Heart right ventricle (tissue), 16 donors: ENCODE measurements around the gene APMAP. TPM values are rescaled to one million over a fixed set of nuclear protein-coding genes. Genes with fewer than 3 reads are reported as not detected.
A peak's percentile ranks its signal among the peaks of the same experiment; 100 is the strongest.

Source experiments
- ATAC-seq, 8 donors: fragments of 200-7000 bp; cut with Tn5 transposase; one replicate each; pipeline ENCODE4 v1.9.1; 2020; ENCODE audit warnings: mild to moderate bottlenecking in 8 of 8, moderate library complexity in 8 of 8, moderate number of reproducible peaks in 1 of 8
- DNase-seq, 2 donors: peaks; one replicate each; pipeline ENCODE4 v3.0.0-alpha.2; 2020
- H3K27ac ChIP-seq, 10 donors: fragments of 200-600 bp; sonication (generic) in 2 of 10; one replicate each; pipeline versions ENCODE4 v1.5.0 to v1.8.0; 2020 to 2022; ENCODE audit warnings: mild to moderate bottlenecking in 3 of 10
- H3K27me3 ChIP-seq, 7 donors: fragments of 200-600 bp; one replicate each; pipeline ENCODE4 v1.8.0; 2021 to 2022; ENCODE audit warnings: mild to moderate bottlenecking in 2 of 7
- H3K36me3 ChIP-seq, 9 donors: fragments of 200-600 bp; sonication (generic) in 1 of 9; one replicate each; pipeline versions ENCODE4 v1.5.0 to v1.8.0; 2020 to 2022; ENCODE audit warnings: mild to moderate bottlenecking in 2 of 9
- H3K4me1 ChIP-seq, 9 donors: fragments of 200-600 bp; sonication (generic) in 1 of 9; one replicate each; pipeline versions ENCODE4 v1.5.0 to v1.8.0; 2020 to 2022; ENCODE audit warnings: mild to moderate bottlenecking in 4 of 9
- H3K4me3 ChIP-seq, 10 donors: fragments of 200-600 bp; sonication (generic) in 2 of 10; one replicate each; pipeline versions ENCODE4 v1.5.0 to v1.8.0; 2020 to 2022; ENCODE audit warnings: mild to moderate bottlenecking in 7 of 10, moderate library complexity in 2 of 10
- H3K9me3 ChIP-seq, 11 donors: fragments of 200-600 bp in 10 of 11; sonication (generic) in 2 of 11; one replicate each; pipeline versions ENCODE4 v1.5.0 to v1.8.0; 2013 to 2022; ENCODE audit warnings: mild to moderate bottlenecking in 2 of 11, control low read depth in 1 of 11, moderate library complexity in 1 of 11
- CTCF ChIP-seq, 9 donors: fragments of 200-600 bp; sonication (generic) in 2 of 9; IDR thresholded peaks; one replicate each; pipeline versions ENCODE4 v1.5.0 to v1.8.0; 2021 to 2022; ENCODE audit warnings: antibody characterized with exemption in 9 of 9, mild to moderate bottlenecking in 5 of 9, moderate library complexity in 1 of 9
- WGBS, 2 donors: extraction: QIAGEN DNeasy Blood & Tissue Kit; methylation state at CpG; one replicate each; pipeline ENCODE4 v1.1.7; 2013; ENCODE audit warnings: inconsistent platforms in 1 of 2; 5-methylcytosine and 5-hydroxymethylcytosine counted together
- intact Hi-C, 10 donors: fragments of 100-400 bp; cut with DNase I; formaldehyde crosslinking; loops; one replicate each; pipeline versions ENCODE4 v1.11.1 to v1.14.2; 2022
- polyA plus RNA-seq, 2 donors: library from polyadenylated mRNA; stranded (reverse); fragments of 200-250 nt; gene quantifications; one replicate each; pipeline ENCODE4 v1.2.3, GENCODE V29; 2013
- total RNA-seq, 10 donors: library from RNA; stranded (reverse); fragmentation: NEBNext Ultra II Directional in 3 of 10; extraction: Animal tissue kit (Norgen Biotek cat#: 25700) in 3 of 10; gene quantifications; one replicate each; pipeline versions ENCODE4 v1.2.1 to v1.2.4, GENCODE V29; 2021 to 2023
- donor health status: Arrhythmogenic right ventricular cardiomyopathy.
- donor health status: ischemic (EF 13 %, LVEDD 7.1; RV severe dilation, severe dysfunction).
- donor health status: healthy with polysubstance abuse.
- donor health status: DM: no; HTN: yes; CAD: no.
- donor health status: DM: no; HTN: no; CAD: no.
- donor health status: ischemic (EF 25% LVEDD 6.9; RV normal size, moderate dysfunction).
- donor health status: ischemic (EF 25% LVEDD 5.7; RV mildly dilated, moderate dysfunction).
- donor health status: healthy.
- donor health status: DM: yes; HTN: yes; CAD: no.
- donor health status: Ischemic cardiomyopathy.
- donor health status: ischemic (EF 35%, LVEDD 5.7; RV mildly dilated, moderate dysfunction).
- donor health status: nonischemic (EF 11% LVEDD 7.7; RV severe dilation, severe dysfunction).
- donor health status: DM: yes; HTN: yes; CAD: no.
- donor health status: PGD.
- donor health status: ischemic (EF 29% LVEDD 5.4; RV normal size, mild dysfunction).
- donor health status: nonischemic (EF 23%, LVEDD 6.1; RV moderate dilation, normal function).

The APMAP gene
- total and polyA plus RNA-seq, 12 donors: 15.3 to 48.5 (median 33.1) TPM

- H3K4me1 ChIP-seq: peaks cover 26 to 76% (median 45%) of the 10 kb centered on the region in 9 donors
- 82 to 86% methylated on average over 8 of the region's 8 CpGs for WGBS, 2 donors
Observed at GRCh38 chr20:25030649-25031207, 38.2 kb upstream of the APMAP start.

GRCh38 chr20:25030007-25030648 is 37.6 kb upstream of the APMAP start:
- DNase-seq: no peak
- WGBS, 2 donors: 94 to 97% methylated on average over 5 of the region's 5 CpGs
- TF ChIP-seq CTCF (IDR thresholded peaks at IDR 0.05): no peak
- no peaks in the 10 kb centered on the region for H3K27me3 ChIP-seq
- ATAC-seq: no peak
- peaks cover 22 to 76% (median 44%) of the 10 kb centered on the region in 9 donors for H3K4me1 ChIP-seq
- intact Hi-C loops: loop anchor here in 1 of 10 donors (5.0 kb wide), 1 partner anchor 37 kb away; no protein-coding TSS in a partner anchor
- H3K9me3 ChIP-seq: no peaks in the 10 kb centered on the region
- no peak overlapping the region for H3K4me3 ChIP-seq
- H3K27ac ChIP-seq: peak overlapping the region in 1 of 10 donors; percentile 6
- peaks cover 0 to 45% (median 0%) of the 10 kb centered on the region in 9 donors for H3K36me3 ChIP-seq

More at GRCh38 chr20:25030649-25031207, 38.2 kb upstream of the APMAP start:
- intact Hi-C loops: loop anchor here in 1 of 10 donors (5.0 kb wide), 1 partner anchor 37 kb away; no protein-coding TSS in a partner anchor
- TF ChIP-seq CTCF (IDR thresholded peaks at IDR 0.05): no peak
- Histone ChIP-seq H3K27me3 (no peaks in the 10 kb centered on the region), H3K27ac (peak overlapping the region in 1 of 10 donors; percentile 6), H3K4me3 (no peak overlapping the region), H3K9me3 (no peaks in the 10 kb centered on the region), H3K36me3 (peaks cover 0 to 42% (median 0%) of the 10 kb centered on the region in 9 donors)
- ATAC-seq (peak in 1 of 8 donors; percentile 46), DNase-seq (no peak)

- 80 to 81% methylated on average over 4 of the region's 4 CpGs for WGBS, 2 donors
- Histone ChIP-seq H3K4me3 (no peak overlapping the region), H3K27me3 (no peaks in the 10 kb centered on the region), H3K27ac (peak overlapping the region in 1 of 10 donors; percentile 31), H3K36me3 (peaks cover 0 to 61% (median 0%) of the 10 kb centered on the region in 9 donors), H3K4me1 (peaks cover 0 to 76% (median 32%) of the 10 kb centered on the region in 9 donors), H3K9me3 (no peaks in the 10 kb centered on the region)
- ATAC-seq: peak in 4 of 8 donors; percentile 31 to 50 (median 34)
- DNase-seq: no peak
- no peak for TF ChIP-seq CTCF (IDR thresholded peaks at IDR 0.05)
- intact Hi-C loops: loop anchor here in 1 of 10 donors (5.0 kb wide), 1 partner anchor 36 kb away; no protein-coding TSS in a partner anchor
Observed at GRCh38 chr20:25025986-25026605, 33.5 kb upstream of the APMAP start.
